Hepatocyte (in vitro differentiated cells): ENCODE measurements around the gene AHNAK. TPM values are rescaled to one million over a fixed set of nuclear protein-coding genes. Genes with fewer than 3 reads are reported as not detected.

ENCODE experiments used
- DNase-seq: peaks from one replicate; pipeline ENCODE4 v3.0.0-alpha.2; 2016; ENCODE audit warnings: low spot score
- H2AFZ ChIP-seq: fragments of 200-600 bp; sonication (generic); 2 replicates; pipeline ENCODE4 v1.6.0; 2016; ENCODE audit warnings: antibody characterized with exemption, mild to moderate bottlenecking
- H3K27ac ChIP-seq: fragments of 200-600 bp; sonication (generic); 2 replicates; pipeline ENCODE4 v1.5.1; 2016; ENCODE audit warnings: mild to moderate bottlenecking
- H3K27me3 ChIP-seq: fragments of 200-600 bp; sonication (generic); 2 replicates; pipeline ENCODE4 v1.6.1; 2016
- H3K36me3 ChIP-seq: fragments of 200-600 bp; sonication (generic); replicated peaks from 2 replicates; pipeline ENCODE4 v1.5.1; 2016; ENCODE audit warnings: low read depth; ENCODE audit not compliant: insufficient read depth
- H3K4me1 ChIP-seq: fragments of 200-600 bp; sonication (generic); 2 replicates; pipeline ENCODE4 v1.5.1; 2016; ENCODE audit warnings: mild to moderate bottlenecking, moderate library complexity; ENCODE audit not compliant: insufficient read depth
- H3K4me2 ChIP-seq: fragments of 200-600 bp; sonication (generic); 2 replicates; pipeline ENCODE4 v1.6.0; 2016
- H3K4me3 ChIP-seq: fragments of 200-600 bp; sonication (generic); 2 replicates; pipeline ENCODE4 v1.5.1; 2016; ENCODE audit warnings: mild to moderate bottlenecking
- H3K79me2 ChIP-seq: fragments of 200-600 bp; sonication (generic); 2 replicates; pipeline ENCODE4 v1.6.0; 2017; ENCODE audit warnings: mild to moderate bottlenecking
- H3K9me2 ChIP-seq: fragments of 200-600 bp; sonication (generic); replicated peaks from 2 replicates; pipeline ENCODE4 v1.6.0; 2017; ENCODE audit warnings: mild to moderate bottlenecking; ENCODE audit not compliant: insufficient read depth
- H3K9me3 ChIP-seq: fragments of 200-600 bp; sonication (generic); 2 replicates; pipeline ENCODE4 v1.5.1; 2016; ENCODE audit warnings: low read depth, mild to moderate bottlenecking
- H4K20me1 ChIP-seq: fragments of 200-600 bp; sonication (generic); 2 replicates; pipeline ENCODE4 v1.6.0; 2016; ENCODE audit warnings: mild to moderate bottlenecking; ENCODE audit not compliant: insufficient read depth, poor library complexity, severe bottlenecking
- CTCF ChIP-seq: fragments of 200-600 bp; sonication (generic); IDR thresholded peaks from 2 replicates; pipeline ENCODE4 v1.5.1; 2016; ENCODE audit warnings: antibody characterized with exemption, mild to moderate bottlenecking; ENCODE audit not compliant: poor library complexity
- EZH2 ChIP-seq: fragments of 200-600 bp; sonication (generic); IDR thresholded peaks from 2 replicates; pipeline ENCODE4 v1.6.1; 2016; ENCODE audit warnings: antibody characterized with exemption, mild to moderate bottlenecking, borderline replicate concordance
- EZH2phosphoT487 ChIP-seq: fragments of 200-600 bp; sonication (generic); IDR thresholded peaks from one replicate; pipeline ENCODE4 v1.6.1; 2018; ENCODE audit warnings: antibody characterized with exemption, mild to moderate bottlenecking, low read depth, moderate library complexity; ENCODE audit not compliant: unreplicated experiment, severe bottlenecking
- WGBS: methylation state at CpG from one replicate; pipeline ENCODE4 v1.1.6; 2016; ENCODE audit warnings: low lambda C conversion rate; ENCODE audit errors: missing lambda C conversion rate; 5-methylcytosine and 5-hydroxymethylcytosine counted together
- polyA plus RNA-seq: library from polyadenylated mRNA; unstranded; fragments of >200 nt; fragmentation: Nextera tagmentation; extraction: Ambion mirVana; gene quantifications from 2 replicates; pipeline ENCODE4 v1.2.1, GENCODE V29; 2016
- total RNA-seq: library from RNA; depleted of rRNA; stranded (reverse); fragments of >200 nt; gene quantifications from 2 replicates; pipeline ENCODE4 v1.2.3, GENCODE V29; 2014

The AHNAK gene
- total and polyA plus RNA-seq, 2 experiments from 2014 or later, result 47.6 to 237 TPM

GRCh38 chr11:62461740-62462507 lies 84.7 kb downstream of the AHNAK start:
- TF ChIP-seq CTCF (no peak), EZH2 (no peak), EZH2phosphoT487 (no peak)
- Histone ChIP-seq H3K4me1 (peaks cover 18% of the 10 kb centered on the region), H3K27ac (no peak overlapping the region), H3K9me3 (no peaks in the 10 kb centered on the region), H3K4me2 (no peak overlapping the region), H4K20me1 (no peaks in the 10 kb centered on the region), H3K79me2 (no peaks in the 10 kb centered on the region), H3K4me3 (no peak overlapping the region), H3K9me2 (no peaks in the 10 kb centered on the region), H3K27me3 (no peaks in the 10 kb centered on the region), H3K36me3 (no peaks in the 10 kb centered on the region), H2AFZ (no peak overlapping the region)
- no peak for DNase-seq
- WGBS, result 71% methylated on average over 15 of the region's 15 CpGs

GRCh38 chr11:62459080-62459479 lies 87.5 kb downstream of the AHNAK start:
- no peaks in the 10 kb centered on the region for H3K79me2 ChIP-seq
- DNase-seq, result no peak
- H2AFZ ChIP-seq, result no peak overlapping the region
- no peaks in the 10 kb centered on the region for H3K36me3 ChIP-seq
- H3K27ac ChIP-seq, result peak overlapping the region; percentile 91
- H3K9me3 ChIP-seq, result no peaks in the 10 kb centered on the region
- H3K27me3 ChIP-seq, result no peaks in the 10 kb centered on the region
- no peaks in the 10 kb centered on the region for H4K20me1 ChIP-seq
- TF ChIP-seq EZH2 (no peak), EZH2phosphoT487 (no peak), CTCF (no peak)
- H3K4me3 ChIP-seq, result no peak overlapping the region
- WGBS, result 84% methylated on average over 1 of the region's 1 CpG
- H3K4me1 ChIP-seq, result peaks cover 18% of the 10 kb centered on the region
- no peaks in the 10 kb centered on the region for H3K9me2 ChIP-seq
- no peak overlapping the region for H3K4me2 ChIP-seq

- Histone ChIP-seq H3K79me2 (no peaks in the 10 kb centered on the region), H3K4me2 (no peak overlapping the region), H3K9me3 (no peaks in the 10 kb centered on the region), H2AFZ (no peak overlapping the region), H3K36me3 (no peaks in the 10 kb centered on the region), H3K4me3 (no peak overlapping the region), H3K4me1 (peaks cover 18% of the 10 kb centered on the region), H3K9me2 (no peaks in the 10 kb centered on the region), H4K20me1 (no peaks in the 10 kb centered on the region), H3K27me3 (no peaks in the 10 kb centered on the region), H3K27ac (peak overlapping the region; percentile 91)
- TF ChIP-seq EZH2phosphoT487, result no peak
- TF ChIP-seq CTCF, result no peak
- no peak for TF ChIP-seq EZH2
- WGBS, result 55% methylated on average over 4 of the region's 4 CpGs
- DNase-seq, result no peak
Measured at GRCh38 chr11:62458212-62459002, 88.2 kb downstream of the AHNAK start.
